Smooth muscle cell (in vitro differentiated cells): ENCODE measurements around the gene PNMT. TPM values are rescaled to one million over a fixed set of nuclear protein-coding genes. Genes with fewer than 3 reads are reported as not detected.

Source experiments
- DNase-seq: peaks from one replicate; lab custom pipeline; 2025; ENCODE audit not compliant: unreplicated experiment; lab: John Stamatoyannopoulos, UW
- H2AFZ ChIP-seq: fragments of 200-600 bp; sonication (generic); 2 replicates; pipeline ENCODE4 v1.6.0; 2016; ENCODE audit warnings: antibody characterized with exemption, low read depth, mild to moderate bottlenecking
- H3F3A ChIP-seq: fragments of 200-600 bp; sonication (generic); 2 replicates; pipeline ENCODE4 v1.6.0; 2017; ENCODE audit warnings: antibody characterized with exemption, low read depth
- H3K27ac ChIP-seq: fragments of 200-600 bp; sonication (generic); 2 replicates; pipeline ENCODE4 v1.5.1; 2016; ENCODE audit warnings: low read depth, mild to moderate bottlenecking
- H3K27me3 ChIP-seq: fragments of 200-600 bp; sonication (generic); 2 replicates; pipeline ENCODE4 v1.6.1; 2016; ENCODE audit warnings: low read depth, mild to moderate bottlenecking
- H3K36me3 ChIP-seq: fragments of 200-600 bp; sonication (generic); 2 replicates; pipeline ENCODE4 v1.5.1; 2016; ENCODE audit warnings: low read depth
- H3K4me1 ChIP-seq: fragments of 200-600 bp; sonication (generic); 2 replicates; pipeline ENCODE4 v1.5.1; 2016; ENCODE audit warnings: low read depth
- H3K4me2 ChIP-seq: fragments of 200-600 bp; sonication (generic); 2 replicates; pipeline ENCODE4 v1.6.0; 2016; ENCODE audit warnings: mild to moderate bottlenecking
- H3K4me3 ChIP-seq: fragments of 200-600 bp; sonication (generic); 2 replicates; pipeline ENCODE4 v1.5.1; 2016; ENCODE audit warnings: mild to moderate bottlenecking
- H3K79me2 ChIP-seq: fragments of 200-600 bp; sonication (generic); 2 replicates; pipeline ENCODE4 v1.6.0; 2016; ENCODE audit warnings: low read depth, mild to moderate bottlenecking
- H3K9ac ChIP-seq: fragments of 200-600 bp; sonication (generic); 2 replicates; pipeline ENCODE4 v1.6.0; 2016; ENCODE audit warnings: low read depth
- H3K9me3 ChIP-seq: fragments of 200-600 bp; sonication (generic); replicated peaks from 2 replicates; pipeline ENCODE4 v1.5.1; 2016; ENCODE audit warnings: low read depth
- H4K20me1 ChIP-seq: fragments of 200-600 bp; sonication (generic); 2 replicates; pipeline ENCODE4 v1.6.0; 2016; ENCODE audit warnings: low read depth
- CTCF ChIP-seq: fragments of 200-600 bp; sonication (generic); IDR thresholded peaks from 2 replicates; pipeline ENCODE4 v1.5.1; 2017; ENCODE audit warnings: borderline replicate concordance, mild to moderate bottlenecking, antibody characterized with exemption; ENCODE audit not compliant: insufficient read depth, poor library complexity, severe bottlenecking
- WGBS: methylation state at CpG from one replicate; pipeline ENCODE4 v1.1.7; 2016; ENCODE audit warnings: low lambda C conversion rate; 5-methylcytosine and 5-hydroxymethylcytosine counted together
- polyA plus RNA-seq: library from polyadenylated mRNA; unstranded; fragments of >200 nt; fragmentation: Nextera tagmentation; extraction: Ambion mirVana; gene quantifications from 2 replicates; pipeline ENCODE4 v1.2.1, GENCODE V29; 2016
- total RNA-seq: library from RNA; depleted of rRNA; stranded (reverse); fragments of >200 nt; gene quantifications from 2 replicates; pipeline ENCODE4 v1.2.3, GENCODE V29; 2014

The PNMT gene
- total and polyA plus RNA-seq, 2 experiments from 2014 or later = 0.23 TPM; not detected in 1

DNA sequence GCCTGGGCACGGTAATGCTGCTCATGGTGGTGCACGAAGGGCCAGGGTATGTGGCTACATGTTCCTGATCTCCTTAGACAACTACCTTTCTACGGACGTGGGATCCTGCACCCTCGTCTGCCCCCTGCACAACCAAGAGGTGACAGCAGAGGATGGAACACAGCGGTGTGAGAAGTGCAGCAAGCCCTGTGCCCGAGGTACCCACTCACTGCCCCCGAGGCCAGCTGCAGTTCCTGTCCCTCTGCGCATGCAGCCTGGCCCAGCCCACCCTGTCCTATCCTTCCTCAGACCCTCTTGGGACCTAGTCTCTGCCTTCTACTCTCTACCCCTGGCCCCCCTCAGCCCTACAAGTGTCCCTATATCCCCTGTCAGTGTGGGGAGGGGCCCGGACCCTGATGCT is 43.6 kb downstream of the PNMT start:
- DNase-seq = no peak
- WGBS = 96% methylated on average over 10 of the region's 10 CpGs
- Histone ChIP-seq H3K9me3 (no peaks in the 10 kb centered on the region), H3K36me3 (no peaks in the 10 kb centered on the region), H3K4me2 (no peak overlapping the region), H2AFZ (no peak overlapping the region), H3K27me3 (no peaks in the 10 kb centered on the region), H4K20me1 (peaks cover 8% of the 10 kb centered on the region), H3K4me1 (no peaks in the 10 kb centered on the region), H3K27ac (no peak overlapping the region), H3K9ac (no peak overlapping the region), H3F3A (no peaks in the 10 kb centered on the region), H3K79me2 (no peaks in the 10 kb centered on the region), H3K4me3 (no peak overlapping the region)
- no peak for TF ChIP-seq CTCF

GRCh38 chr17:39714234-39714633 is 46.0 kb downstream of the PNMT start:
- Histone ChIP-seq H3K4me1 (no peaks in the 10 kb centered on the region), H3K9me3 (no peaks in the 10 kb centered on the region), H3K4me3 (no peak overlapping the region), H2AFZ (no peak overlapping the region), H3K9ac (no peak overlapping the region), H3K27me3 (no peaks in the 10 kb centered on the region), H3K79me2 (no peaks in the 10 kb centered on the region), H3F3A (no peaks in the 10 kb centered on the region), H3K4me2 (no peak overlapping the region), H3K36me3 (no peaks in the 10 kb centered on the region), H3K27ac (no peak overlapping the region), H4K20me1 (peaks cover 7% of the 10 kb centered on the region)
- TF ChIP-seq CTCF = no peak
- 100% methylated on average over 4 of the region's 4 CpGs for WGBS
- no peak for DNase-seq

- H3K27ac ChIP-seq = no peak overlapping the region
- no peak overlapping the region for H3K4me3 ChIP-seq
- no peaks in the 10 kb centered on the region for H3K36me3 ChIP-seq
- no peak for TF ChIP-seq CTCF
- H3K4me1 ChIP-seq = no peaks in the 10 kb centered on the region
- no peaks in the 10 kb centered on the region for H3K79me2 ChIP-seq
- H3K4me2 ChIP-seq = no peak overlapping the region
- no peaks in the 10 kb centered on the region for H3K27me3 ChIP-seq
- H2AFZ ChIP-seq = no peak overlapping the region
- H3K9me3 ChIP-seq = no peaks in the 10 kb centered on the region
- H3K9ac ChIP-seq = no peak overlapping the region
- 98% methylated on average over 18 of the region's 18 CpGs for WGBS
- DNase-seq = no peak
- H4K20me1 ChIP-seq = peaks cover 4% of the 10 kb centered on the region
- H3F3A ChIP-seq = no peaks in the 10 kb centered on the region
Measured at GRCh38 chr17:39715375-39716072, 47.3 kb downstream of the PNMT start.
